Measurements from ENCODE around the gene PDAP1. TPM values are rescaled to one million over a fixed set of nuclear protein-coding genes. Genes with fewer than 3 reads are reported as not detected.

PDAP1 gene
- total and polyA plus RNA-seq, 9 donors: 31.1 to 155 (median 83.9) TPM

- peaks cover 6% of the 10 kb centered on the region for H3K4me1 ChIP-seq (ENCODE audit: insufficient read depth)
- intact Hi-C loops (cut with DNase I): no loop called here
- H3K27ac ChIP-seq: no peak overlapping the region
- no peaks in the 10 kb centered on the region for H3K9me3 ChIP-seq
- no peaks in the 10 kb centered on the region for H3K27me3 ChIP-seq
- no peak overlapping the region for H3K4me3 ChIP-seq
- 88 to 91% (median 88%) methylated on average over 13 of the region's 13 CpGs for WGBS, 3 donors
- DNase-seq: no peak
- no peaks in the 10 kb centered on the region for H3K36me3 ChIP-seq
- TF ChIP-seq POLR2A (IDR thresholded peaks at IDR 0.05) (no peak), CTCF (IDR thresholded peaks at IDR 0.05) (no peak), EP300 (IDR thresholded peaks at IDR 0.05) (no peak)
These were observed 24.5 kb downstream of the PDAP1 start for GRCh38 chr7:99383791-99384370.

- H3K27me3 ChIP-seq: no peaks in the 10 kb centered on the region
- H3K27ac ChIP-seq: no peak overlapping the region
- 86 to 90% (median 88%) methylated on average over 10 of the region's 10 CpGs for WGBS, 3 donors
- no peaks in the 10 kb centered on the region for H3K36me3 ChIP-seq
- no peaks in the 10 kb centered on the region for H3K9me3 ChIP-seq
- peaks cover 6% of the 10 kb centered on the region for H3K4me1 ChIP-seq (ENCODE audit: insufficient read depth)
- DNase-seq: no peak
- TF ChIP-seq POLR2A (IDR thresholded peaks at IDR 0.05) (no peak), CTCF (IDR thresholded peaks at IDR 0.05) (no peak), EP300 (IDR thresholded peaks at IDR 0.05) (no peak)
- no peak overlapping the region for H3K4me3 ChIP-seq
- intact Hi-C loops (cut with DNase I): no loop called here
These were observed 25.2 kb downstream of the PDAP1 start for GRCh38 chr7:99383203-99383602.

- WGBS, 3 donors: 79 to 85% (median 80%) methylated on average over 5 to 7 of the region's 7 CpGs
These were observed 26.7 kb downstream of the PDAP1 start for GRCh38 chr7:99381664-99382075.

GRCh38 chr7:99380823-99381663 lies 27.4 kb downstream of the PDAP1 start:
- no peak overlapping the region for H3K27ac ChIP-seq
- TF ChIP-seq CTCF (IDR thresholded peaks at IDR 0.05): no peak
- TF ChIP-seq EP300 (IDR thresholded peaks at IDR 0.05): no peak
- no peak for TF ChIP-seq POLR2A (IDR thresholded peaks at IDR 0.05)
- WGBS, 3 donors: 64 to 66% (median 64%) methylated on average over 14 to 16 of the region's 16 CpGs
- H3K4me1 ChIP-seq (ENCODE audit: insufficient read depth): peaks cover 6% of the 10 kb centered on the region
- no peak overlapping the region for H3K4me3 ChIP-seq
- no peaks in the 10 kb centered on the region for H3K9me3 ChIP-seq
- no peaks in the 10 kb centered on the region for H3K27me3 ChIP-seq
- intact Hi-C loops (cut with DNase I): no loop called here
- DNase-seq: no peak
- H3K36me3 ChIP-seq: no peaks in the 10 kb centered on the region

More at GRCh38 chr7:99381664-99382075, 26.7 kb downstream of the PDAP1 start:
- Histone ChIP-seq H3K36me3 (no peaks in the 10 kb centered on the region), H3K4me3 (no peak overlapping the region), H3K4me1 (ENCODE audit: insufficient read depth) (peaks cover 6% of the 10 kb centered on the region), H3K27me3 (no peaks in the 10 kb centered on the region), H3K9me3 (no peaks in the 10 kb centered on the region), H3K27ac (no peak overlapping the region)
- TF ChIP-seq POLR2A (IDR thresholded peaks at IDR 0.05) (no peak), EP300 (IDR thresholded peaks at IDR 0.05) (no peak), CTCF (IDR thresholded peaks at IDR 0.05) (no peak)
- DNase-seq: no peak
- intact Hi-C loops (cut with DNase I): no loop called here
